GM12878 (cell line): Measurements from ENCODE around the gene KCTD2. TPM values are rescaled to one million over a fixed set of nuclear protein-coding genes. Genes with fewer than 3 reads are reported as not detected.

Experiments
- ATAC-seq: fragments of 200-7000 bp; cut with Tn5 transposase; 3 replicates; pipeline ENCODE4 v1.9.1; 2020; ENCODE audit warnings: mild to moderate bottlenecking, moderate library complexity
- BruUV-seq: library from RNA; stranded (reverse); fragments of 400-500 nt; replicated peaks from 2 replicates; lab custom pipeline; 2021; lab: Mats Ljungman, UMichigan
- CTCF ChIA-PET: fragments of 300-600 bp; sonication (Branson Sonifier 250); formaldehyde crosslinking; extraction: SDS; loops from one replicate; lab custom pipeline; 2021; ENCODE audit warnings: inconsistent platforms; lab: Yijun Ruan, JAX
- POLR2A ChIA-PET: fragments of 350-600 bp; formaldehyde crosslinking; extraction: SDS; loops from one replicate; lab custom pipeline; 2021; ENCODE audit warnings: inconsistent platforms; lab: Charles Lee
- RAD21 ChIA-PET: fragments of 300-600 bp; sonication (Branson Sonifier 250); formaldehyde crosslinking; loops from one replicate; lab custom pipeline; 2023; ENCODE audit warnings: antibody characterized with exemption; ENCODE audit not compliant: unreplicated experiment; lab: Charles Lee
- SMC1A ChIA-PET: fragments of 300-600 bp; sonication (Branson Sonifier 250); formaldehyde crosslinking; loops from one replicate; lab custom pipeline; 2023; ENCODE audit not compliant: unreplicated experiment, uncharacterized antibody; lab: Charles Lee
- DNase-seq: peaks from one replicate; pipeline ENCODE4 v3.0.0-alpha.2; 2011; ENCODE audit warnings: low read depth, low spot score
- FAIRE-seq: peaks from 3 replicates; lab custom pipeline; 2011; peaks lifted over from hg19 to GRCh38; lab: Jason Lieb, UNC
- H2AFZ ChIP-seq: 2 replicates; pipeline ENCODE4 v1.6.0; 2011; ENCODE audit warnings: low read depth, low read length, control low read depth; ENCODE audit not compliant: control insufficient read depth
- H3K27ac ChIP-seq: 2 replicates; pipeline ENCODE4 v1.5.1; 2011; ENCODE audit warnings: control low read depth; ENCODE audit not compliant: control insufficient read depth, insufficient read depth
- H3K27me3 ChIP-seq, 2 experiments: replicated peaks in 1 of 2; 2 replicates each; pipeline versions ENCODE4 v1.6.0 to v1.6.1; 2011; ENCODE audit warnings: low read length in 1 of 2; ENCODE audit not compliant: control insufficient read depth in 2 of 2, insufficient read depth in 2 of 2
- H3K36me3 ChIP-seq, 2 experiments: 2 replicates each; pipeline ENCODE4 v1.5.1; 2011; ENCODE audit warnings: low read length in 1 of 2; ENCODE audit not compliant: control insufficient read depth in 2 of 2, insufficient read depth in 2 of 2
- H3K4me1 ChIP-seq: 2 replicates; pipeline ENCODE4 v1.6.1; 2011; ENCODE audit warnings: mild to moderate bottlenecking, low read length, moderate library complexity, mixed read lengths; ENCODE audit not compliant: control insufficient read depth, insufficient read depth
- H3K4me2 ChIP-seq: 2 replicates; pipeline ENCODE4 v1.6.0; 2011; ENCODE audit warnings: control low read depth; ENCODE audit not compliant: control insufficient read depth, insufficient read depth
- H3K4me3 ChIP-seq: fragments of 200-600 bp; sonication (generic); 2 replicates; pipeline ENCODE4 v1.5.1; 2016
- H3K79me2 ChIP-seq: 2 replicates; pipeline ENCODE4 v1.6.0; 2011; ENCODE audit warnings: low read length; ENCODE audit not compliant: control insufficient read depth, insufficient read depth
- H3K9ac ChIP-seq: 2 replicates; pipeline ENCODE4 v1.8.0; 2011; ENCODE audit warnings: low read length, control low read depth, mixed read lengths; ENCODE audit not compliant: control insufficient read depth, insufficient read depth
- H3K9me3 ChIP-seq: replicated peaks from 3 replicates; pipeline ENCODE4 v1.5.1; 2011; ENCODE audit warnings: mild to moderate bottlenecking, low read length; ENCODE audit not compliant: control insufficient read depth, insufficient read depth
- H4K20me1 ChIP-seq: 2 replicates; pipeline ENCODE4 v1.6.0; 2011; ENCODE audit not compliant: control insufficient read depth, insufficient read depth
- BACH1 ChIP-seq: fragments of 450-650 bp; IDR thresholded peaks from 2 replicates; pipeline ENCODE4 v1.6.1; 2017; ENCODE audit warnings: mild to moderate bottlenecking, borderline replicate concordance
- CREB1 ChIP-seq: IDR thresholded peaks from 2 replicates; pipeline ENCODE4 v1.6.1; 2012; ENCODE audit warnings: low read depth, mild to moderate bottlenecking, inconsistent platforms
- CUX1 ChIP-seq: IDR thresholded peaks from 2 replicates; pipeline ENCODE4 v1.6.1; 2012; ENCODE audit warnings: improper control_type of control experiment, low read depth, low read length; ENCODE audit not compliant: insufficient replicate concordance
- EP300 ChIP-seq, 2 experiments: fragments of 150-350 bp in 1 of 2; IDR thresholded peaks; 2 replicates each; pipeline ENCODE4 v1.6.1; 2011 to 2012; ENCODE audit warnings: low read depth in 2 of 2, low read length in 2 of 2, borderline replicate concordance in 1 of 2, improper control_type of control experiment in 1 of 2, inconsistent platforms in 1 of 2; ENCODE audit not compliant: control insufficient read depth in 1 of 2
- FOXK2 ChIP-seq: fragments of 450-650 bp; IDR thresholded peaks from 2 replicates; pipeline ENCODE4 v1.6.1; 2017; ENCODE audit warnings: mild to moderate bottlenecking, moderate library complexity
- MAX ChIP-seq: IDR thresholded peaks from 2 replicates; pipeline ENCODE4 v1.6.1; 2012; ENCODE audit warnings: low read depth, low read length, improper control_type of control experiment
- MEF2B ChIP-seq: fragments of 450-650 bp; IDR thresholded peaks from 2 replicates; pipeline ENCODE4 v1.6.1; 2018; ENCODE audit warnings: mild to moderate bottlenecking, moderate library complexity; ENCODE audit not compliant: partially characterized antibody, poor library complexity, severe bottlenecking
- MYB ChIP-seq: fragments of 150-350 bp; IDR thresholded peaks from 2 replicates; pipeline ENCODE4 v1.6.1; 2014; ENCODE audit warnings: mild to moderate bottlenecking, low read depth, low read length, borderline replicate concordance
- NFYA ChIP-seq: IDR thresholded peaks from 2 replicates; pipeline ENCODE4 v1.6.1; 2011; ENCODE audit warnings: low read depth, mild to moderate bottlenecking, low read length, improper control_type of control experiment, borderline replicate concordance
- PAX5 ChIP-seq: IDR thresholded peaks from 2 replicates; pipeline ENCODE4 v1.6.1; 2011; ENCODE audit warnings: low read depth, low read length, borderline replicate concordance
- PML ChIP-seq: IDR thresholded peaks from 2 replicates; pipeline ENCODE4 v1.6.1; 2012; ENCODE audit warnings: low read length, inconsistent platforms
- SIX5 ChIP-seq: IDR thresholded peaks from 2 replicates; pipeline ENCODE4 v1.6.1; 2011; ENCODE audit warnings: mild to moderate bottlenecking, low read depth, low read length, moderate library complexity; ENCODE audit not compliant: severe bottlenecking
- STAT3 ChIP-seq: IDR thresholded peaks from 2 replicates; pipeline ENCODE4 v1.6.1; 2011; ENCODE audit warnings: low read depth, low read length, improper control_type of control experiment
- ZBTB33 ChIP-seq: fragments of 450-650 bp; IDR thresholded peaks from 2 replicates; pipeline ENCODE4 v1.6.1; 2017; ENCODE audit warnings: mild to moderate bottlenecking
- ZNF24 ChIP-seq: fragments of 450-650 bp; IDR thresholded peaks from 2 replicates; pipeline ENCODE4 v1.6.1; 2017; ENCODE audit warnings: antibody characterized with exemption, mild to moderate bottlenecking
- WGBS: methylation state at CpG from one replicate; pipeline ENCODE4 v1.1.6; 2016; ENCODE audit warnings: low lambda C conversion rate; ENCODE audit not compliant: insufficient replicate concordance, insufficient coverage; ENCODE audit errors: missing lambda C conversion rate; 5-methylcytosine and 5-hydroxymethylcytosine counted together
- in situ Hi-C: fragments of 300-500 bp; cut with MboI; formaldehyde crosslinking; loops from 9 replicates; pipeline ENCODE4 v1.14.3; 2018; ENCODE audit warnings: mixed read lengths
- intact Hi-C: fragments of 100-400 bp; cut with micrococcal nuclease; formaldehyde crosslinking; loops from one replicate; pipeline ENCODE4 v1.14.2; 2022; ENCODE audit not compliant: unreplicated experiment
- polyA plus RNA-seq, 11 experiments: library from polyadenylated mRNA; depleted of rRNA in 4 of 11; unstranded in 6 of 11; stranded (reverse) in 5 of 11; fragments of >200 nt; fragmentation: Nextera tagmentation in 4 of 11; fragmentation: Illumina TruSeq in 1 of 11; extraction: Ambion mirVana in 4 of 11; extraction: Trizol in 1 of 11; gene quantifications; 1 replicate in 1 of 11; 2 replicates in 10 of 11; pipeline versions ENCODE4 v1.2.1 to v1.2.3, GENCODE V29; 2011 to 2016; ENCODE audit warnings: inconsistent platforms in 2 of 11, missing spikeins in 2 of 11, low read depth in 1 of 11
- total RNA-seq, 4 experiments: library from RNA; depleted of rRNA in 3 of 4; stranded (reverse); fragments of >200 nt in 3 of 4; fragmentation: Illumina TruSeq in 1 of 4; extraction: Trizol in 1 of 4; gene quantifications; 2 replicates each; pipeline versions ENCODE4 v1.2.1 to v1.2.3, GENCODE V29; 2013 to 2021

KCTD2 gene
- total and polyA plus RNA-seq, 10 of the 15 experiments (the other 5 are each of a cell fraction or from before 2014, with no cell fraction given) = 1.5 to 27.5 (median 13.7) TPM

- H3K79me2 ChIP-seq = peaks cover 14% of the 10 kb centered on the region
- H3K36me3 ChIP-seq = no peaks in the 10 kb centered on the region
- peak within 1 kb of the TSS; percentile 92 for H2AFZ ChIP-seq
- WGBS = 3% methylated on average over 62 of the region's 63 CpGs
- H3K4me1 ChIP-seq = peaks cover 8% of the 10 kb centered on the region
- no peaks in the 10 kb centered on the region for H3K9me3 ChIP-seq
- RAD21 ChIA-PET = interaction anchor here (0.5 to 5.4 kb wide), 16 partner anchors 20 to 277 kb away, joined by 3 to 35 read pairs (median 4); partner anchors contain the start of genes CDR2L, HID1, MIF4GD and SLC16A5
- ATAC-seq (peak; percentile 95), DNase-seq (peak; percentile 60), FAIRE-seq (peak; percentile 82)
- peak within 1 kb of the TSS; percentile 94 for H3K4me3 ChIP-seq
- CTCF ChIA-PET = interaction anchor here (0.5 to 3.9 kb wide), 30 partner anchors 10 to 809 kb away, joined by 3 to 64 read pairs (median 4); partner anchors contain the start of genes ARMC7, ATP5PD, MIF4GD and SLC16A5
- in situ Hi-C loops (no loop called here), intact Hi-C loops (no loop called here)
- H3K27ac ChIP-seq = peak within 1 kb of the TSS; percentile 67
- POLR2A ChIA-PET = interaction anchor here (0.5 to 3.5 kb wide), 17 partner anchors 15 to 1237 kb away, joined by 3 to 11 read pairs (median 3); partner anchors contain the start of genes ARMC7, ATP5PD, CDR2L and FDXR
- no peaks in the 10 kb centered on the region for H4K20me1 ChIP-seq
- no TSS peak for BruUV-seq
- H3K4me2 ChIP-seq = peak within 1 kb of the TSS; percentile 99
- H3K27me3 ChIP-seq = no peaks in the 10 kb centered on the region; a peak in 1 of 4 replicates
- H3K9ac ChIP-seq = peak within 1 kb of the TSS; percentile 89
- SMC1A ChIA-PET = interaction anchor here (1.0 to 4.8 kb wide), 15 partner anchors 17 to 192 kb away, joined by 3 to 23 read pairs (median 4); partner anchors contain the start of gene NT5C
- TF ChIP-seq NFYA = no peak
- no peak for TF ChIP-seq CUX1
- TF ChIP-seq BACH1 = peak; percentile 40; the same call in 1 of the 2 replicates
- TF ChIP-seq PML = peak; percentile 87; the same call in 1 of the 2 replicates
- TF ChIP-seq MAX = peak; percentile 76
- TF ChIP-seq MEF2B = peak; percentile 25
- TF ChIP-seq STAT3 = no peak
- peak; percentile 48; the same call in 1 of the 2 replicates for TF ChIP-seq ZNF24
- TF ChIP-seq PAX5 = peak; percentile 57; the same call in 1 of the 2 replicates
- TF ChIP-seq MYB = no peak
- TF ChIP-seq FOXK2 = no peak
- TF ChIP-seq SIX5 = peak; percentile 71
- no peak for TF ChIP-seq EP300 (IDR thresholded peaks at IDR 0.05; ENCODE audit: borderline replicate concordance in 1 of 2, control insufficient read depth in 1 of 2, low read depth in 2 of 2, low read length in 2 of 2)
- TF ChIP-seq CREB1 = peak; percentile 80; the same call in 1 of the 2 replicates
- no peak for TF ChIP-seq ZBTB33
Measured at GRCh38 chr17:75012346-75013091, 34.5 kb upstream of the KCTD2 start, which contains the start of gene MRPL58. MRPL58 (plus strand) TSS chr17:75012670; CDS start chr17:75012687, 17 bp downstream.
